GM19324 (cell line): ENCODE results near the gene RMRP.
A peak's percentile ranks its signal among the peaks of the same experiment; 100 is the strongest.

Experiments
- ATAC-seq: cut with Tn5 transposase; IDR thresholded peaks from one replicate; pipeline ENCODE4 v1.9.1; 2021; ENCODE audit warnings: mild to moderate bottlenecking, moderate library complexity; ENCODE audit not compliant: unreplicated experiment, low FRiP score

RMRP gene

GRCh38 chr9:35657546-35658136, at the start of gene RMRP:
RMRP (minus strand) TSS chr9:35658019.
- ATAC-seq, result peak; percentile 87

- no peak for ATAC-seq
These were observed 49.1 kb upstream of the RMRP start for GRCh38 chr9:35706951-35707350.

GRCh38 chr9:35705836-35706430, 48.1 kb upstream of the RMRP start:
- no peak for ATAC-seq

- no peak for ATAC-seq
These were observed 47.6 kb upstream of the RMRP start for GRCh38 chr9:35705372-35705771.

GRCh38 chr9:35703906-35704672, 46.3 kb upstream of the RMRP start:
- no peak for ATAC-seq

GRCh38 chr9:35702696-35703095, 44.9 kb upstream of the RMRP start:
- ATAC-seq, result no peak

GRCh38 chr9:35700942-35701341, 43.1 kb upstream of the RMRP start:
- ATAC-seq, result no peak

- no peak for ATAC-seq
These were observed 42.2 kb upstream of the RMRP start for GRCh38 chr9:35700031-35700430.

- no peak for ATAC-seq
These were observed 40.4 kb upstream of the RMRP start for GRCh38 chr9:35698231-35698630.

GRCh38 chr9:35697486-35697885, 39.7 kb upstream of the RMRP start:
- ATAC-seq, result no peak

- ATAC-seq, result peak; percentile 75
These were observed 38.8 kb upstream of the RMRP start for GRCh38 chr9:35696520-35697215.

GRCh38 chr9:35695943-35696401, 38.2 kb upstream of the RMRP start:
- ATAC-seq, result no peak

- ATAC-seq, result no peak
These were observed 34.0 kb upstream of the RMRP start for GRCh38 chr9:35691757-35692301.

- ATAC-seq, result no peak
These were observed 33.5 kb upstream of the RMRP start for GRCh38 chr9:35691334-35691650.

- ATAC-seq, result no peak
These were observed 33.0 kb upstream of the RMRP start for GRCh38 chr9:35690614-35691333.

- ATAC-seq, result no peak
These were observed 32.4 kb upstream of the RMRP start for GRCh38 chr9:35690294-35690613.

GRCh38 chr9:35689542-35690293, 31.9 kb upstream of the RMRP start, which contains the start of gene TPM2:
TPM2 (minus strand) TSS chr9:35689925; CDS start chr9:35689817, 108 bp downstream.
- no peak for ATAC-seq

- ATAC-seq, result no peak
These were observed 31.0 kb upstream of the RMRP start for GRCh38 chr9:35688558-35689541.
